ENCODE results near the gene NID2. TPM values are rescaled to one million over a fixed set of nuclear protein-coding genes. Genes with fewer than 3 reads are reported as not detected.

Gene NID2
- total and polyA plus RNA-seq, 4 donors: 2.3 to 23.3 (median 10.1) TPM

DNA sequence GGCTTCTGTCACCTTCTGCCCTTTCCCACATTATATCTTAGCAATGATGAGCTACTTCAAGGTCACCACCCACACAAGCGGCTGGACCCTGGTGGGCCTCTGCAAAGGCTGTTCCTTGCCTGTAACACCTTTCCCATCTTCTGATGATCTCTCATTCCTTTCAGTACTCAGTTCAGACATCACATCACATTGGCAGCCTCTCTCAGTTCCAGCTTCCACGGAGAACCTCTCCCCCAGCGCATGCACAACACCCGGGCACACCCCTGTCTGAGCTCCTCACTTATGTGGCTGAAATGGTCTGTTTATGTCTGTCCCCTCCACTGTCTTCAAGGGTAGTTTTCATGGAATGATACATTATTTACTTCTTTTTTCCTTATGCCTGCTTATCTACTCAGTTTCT, 6.5 kb upstream of the NID2 start:
- WGBS: 87% methylated on average over 4 of the region's 4 CpGs
- Histone ChIP-seq H3K4me1 (ENCODE audit: control insufficient read depth in 4 of 4, insufficient read depth in 4 of 4, low read length in 3 of 4) (no peaks in the 10 kb centered on the region), H3K36me3 (ENCODE audit: control insufficient read depth in 4 of 4, insufficient read depth in 3 of 4, low read depth in 1 of 4, low read length in 3 of 4) (no peaks in the 10 kb centered on the region), H3K4me3 (ENCODE audit: low read depth in 1 of 3, low read length in 3 of 3) (no peak overlapping the region), H3K9ac (ENCODE audit: low read depth in 1 of 2, low read length in 2 of 2) (no peak overlapping the region), H3K27ac (ENCODE audit: low read depth in 1 of 2, low read length in 2 of 2) (no peak overlapping the region), H3K9me3 (ENCODE audit: control insufficient read depth in 4 of 4, low read length in 3 of 4) (no peaks in the 10 kb centered on the region), H3K27me3 (ENCODE audit: control insufficient read depth in 4 of 4, insufficient read depth in 4 of 4, low read length in 3 of 4) (peaks cover 2 to 10% (median 3%) of the 10 kb centered on the region in 4 donors)
- DNase-seq (ENCODE audit: low spot score): no peak
- no peak for TF ChIP-seq ATF3 (IDR thresholded peaks at IDR 0.05)
- no peak for TF ChIP-seq JUND (IDR thresholded peaks at IDR 0.05)
- no peak for TF ChIP-seq RAD21 (IDR thresholded peaks at IDR 0.05)
- TF ChIP-seq TAF1 (conservative IDR thresholded peaks at IDR 0.05): no peak
- no peak for TF ChIP-seq REST (IDR thresholded peaks at IDR 0.05)
- TF ChIP-seq NR2F2 (IDR thresholded peaks at IDR 0.05): no peak
- TF ChIP-seq, protein P1, sequence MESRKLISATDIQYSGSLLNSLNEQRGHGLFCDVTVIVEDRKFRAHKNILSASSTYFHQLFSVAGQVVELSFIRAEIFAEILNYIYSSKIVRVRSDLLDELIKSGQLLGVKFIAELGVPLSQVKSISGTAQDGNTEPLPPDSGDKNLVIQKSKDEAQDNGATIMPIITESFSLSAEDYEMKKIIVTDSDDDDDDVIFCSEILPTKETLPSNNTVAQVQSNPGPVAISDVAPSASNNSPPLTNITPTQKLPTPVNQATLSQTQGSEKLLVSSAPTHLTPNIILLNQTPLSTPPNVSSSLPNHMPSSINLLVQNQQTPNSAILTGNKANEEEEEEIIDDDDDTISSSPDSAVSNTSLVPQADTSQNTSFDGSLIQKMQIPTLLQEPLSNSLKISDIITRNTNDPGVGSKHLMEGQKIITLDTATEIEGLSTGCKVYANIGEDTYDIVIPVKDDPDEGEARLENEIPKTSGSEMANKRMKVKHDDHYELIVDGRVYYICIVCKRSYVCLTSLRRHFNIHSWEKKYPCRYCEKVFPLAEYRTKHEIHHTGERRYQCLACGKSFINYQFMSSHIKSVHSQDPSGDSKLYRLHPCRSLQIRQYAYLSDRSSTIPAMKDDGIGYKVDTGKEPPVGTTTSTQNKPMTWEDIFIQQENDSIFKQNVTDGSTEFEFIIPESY (IDR thresholded peaks at IDR 0.05): no peak
- no peak for TF ChIP-seq EGR1 (IDR thresholded peaks at IDR 0.05; ENCODE audit: low read depth in 2 of 2)
- no peak for TF ChIP-seq GABPA (IDR thresholded peaks at IDR 0.05 in 1 of 2, conservative IDR thresholded peaks at IDR 0.05 in 1 of 2)

DNA sequence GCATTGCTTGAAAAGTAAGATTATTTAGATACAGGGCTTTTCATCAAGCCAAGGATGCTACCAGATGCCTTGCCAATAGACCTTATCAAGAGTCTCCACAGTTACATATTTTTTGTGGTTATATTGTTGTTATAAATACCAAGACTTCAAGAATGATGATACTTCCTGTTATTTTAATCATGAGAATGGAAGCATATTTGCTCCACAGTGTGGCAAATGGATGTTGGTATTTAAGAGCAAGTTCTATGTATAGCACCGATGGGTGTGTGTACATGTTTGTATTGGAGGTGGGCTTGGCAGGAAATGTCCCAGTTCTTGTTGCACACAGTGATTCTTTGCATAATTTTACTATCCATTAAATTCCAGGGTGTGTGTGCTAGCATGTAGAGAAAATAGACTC, 4.4 kb upstream of the NID2 start:
- TF ChIP-seq YY1 (IDR thresholded peaks at IDR 0.05): no peak
- H3K9ac ChIP-seq (ENCODE audit: low read depth in 1 of 2, low read length in 2 of 2): no peak overlapping the region
- WGBS: 63% methylated on average over 1 of the region's 1 CpG

DNA sequence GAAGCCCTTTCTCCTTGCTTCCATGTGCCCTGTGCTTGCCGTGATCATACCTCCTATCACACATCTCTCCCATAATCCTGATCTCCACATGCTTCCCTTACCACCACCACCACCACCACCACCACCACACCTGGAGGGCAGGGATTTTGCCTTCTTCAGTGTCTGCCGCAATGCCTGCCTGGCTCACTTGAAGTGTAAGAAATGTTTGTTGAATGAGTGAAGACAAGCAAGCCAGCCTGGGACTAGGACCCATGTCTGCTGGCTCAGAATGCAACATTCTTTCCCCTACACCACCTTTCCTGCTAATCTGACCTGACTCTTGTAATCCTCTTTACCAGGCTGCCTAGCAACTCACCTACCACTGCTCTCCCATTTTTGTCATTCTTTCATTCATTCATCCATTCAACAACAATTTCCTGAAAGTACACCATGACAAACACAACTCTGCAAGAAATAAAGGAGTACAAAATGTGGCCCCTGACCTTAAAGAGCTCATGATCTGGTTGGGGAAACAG, 3.5 kb upstream of the NID2 start:
- Histone ChIP-seq H3K4me1 (ENCODE audit: control insufficient read depth in 4 of 4, insufficient read depth in 4 of 4, low read length in 3 of 4) (peaks cover 4 to 17% (median 8%) of the 10 kb centered on the region in 4 donors), H3K36me3 (ENCODE audit: control insufficient read depth in 4 of 4, insufficient read depth in 3 of 4, low read depth in 1 of 4, low read length in 3 of 4) (no peaks in the 10 kb centered on the region), H3K4me3 (ENCODE audit: low read depth in 1 of 3, low read length in 3 of 3) (no peak overlapping the region), H3K9ac (ENCODE audit: low read depth in 1 of 2, low read length in 2 of 2) (no peak overlapping the region), H3K27me3 (ENCODE audit: control insufficient read depth in 4 of 4, insufficient read depth in 4 of 4, low read length in 3 of 4) (peaks cover 2 to 13% (median 10%) of the 10 kb centered on the region in 4 donors), H3K9me3 (ENCODE audit: control insufficient read depth in 4 of 4, low read length in 3 of 4) (no peaks in the 10 kb centered on the region), H3K27ac (ENCODE audit: low read depth in 1 of 2, low read length in 2 of 2) (no peak overlapping the region)
- TF ChIP-seq CTCF (IDR thresholded peaks at IDR 0.05; ENCODE audit: low read depth, low read length, missing input control) (no peak), REST (IDR thresholded peaks at IDR 0.05) (no peak), FOXA1 (IDR thresholded peaks at IDR 0.05) (no peak), HNF4G (IDR thresholded peaks at IDR 0.05) (no peak), SP1 (IDR thresholded peaks at IDR 0.05) (no peak), GABPA (IDR thresholded peaks at IDR 0.05 in 1 of 2, conservative IDR thresholded peaks at IDR 0.05 in 1 of 2) (no peak), NR2F2 (IDR thresholded peaks at IDR 0.05) (no peak), EGR1 (IDR thresholded peaks at IDR 0.05; ENCODE audit: low read depth in 2 of 2) (no peak), HNF4A (conservative IDR thresholded peaks at IDR 0.05) (no peak), YY1 (IDR thresholded peaks at IDR 0.05) (no peak)
- TF ChIP-seq, protein P2, sequence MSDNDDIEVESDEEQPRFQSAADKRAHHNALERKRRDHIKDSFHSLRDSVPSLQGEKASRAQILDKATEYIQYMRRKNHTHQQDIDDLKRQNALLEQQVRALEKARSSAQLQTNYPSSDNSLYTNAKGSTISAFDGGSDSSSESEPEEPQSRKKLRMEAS (IDR thresholded peaks at IDR 0.05): no peak
- DNase-seq (ENCODE audit: low spot score): no peak
- 82% methylated on average over 2 of the region's 2 CpGs for WGBS

More for the DNA sequence above, 4.4 kb upstream of the NID2 start:
- no peak overlapping the region for H3K4me3 ChIP-seq (ENCODE audit: low read depth in 1 of 3, low read length in 3 of 3)
- peaks cover 4 to 15% (median 5%) of the 10 kb centered on the region in 4 donors for H3K4me1 ChIP-seq (ENCODE audit: control insufficient read depth in 4 of 4, insufficient read depth in 4 of 4, low read length in 3 of 4)
- no peaks in the 10 kb centered on the region for H3K36me3 ChIP-seq (ENCODE audit: control insufficient read depth in 4 of 4, insufficient read depth in 3 of 4, low read depth in 1 of 4, low read length in 3 of 4)
- H3K27ac ChIP-seq (ENCODE audit: low read depth in 1 of 2, low read length in 2 of 2): no peak overlapping the region
- peaks cover 2 to 10% (median 8%) of the 10 kb centered on the region in 4 donors for H3K27me3 ChIP-seq (ENCODE audit: control insufficient read depth in 4 of 4, insufficient read depth in 4 of 4, low read length in 3 of 4)
- H3K9me3 ChIP-seq (ENCODE audit: control insufficient read depth in 4 of 4, low read length in 3 of 4): no peaks in the 10 kb centered on the region
- DNase-seq (ENCODE audit: low spot score): no peak

Data from liver (tissue), 9 donors.